H1 (cell line): Measurements from ENCODE around the gene ARHGAP5. TPM values are rescaled to one million over a fixed set of nuclear protein-coding genes. Genes with fewer than 3 reads are reported as not detected.

Experiments
- CTCF ChIA-PET: fragments of 300-600 bp; sonication (Branson Sonifier 250); formaldehyde crosslinking; loops from one replicate; lab custom pipeline; 2021; ENCODE audit not compliant: partially characterized antibody; lab: Charles Lee
- POLR2A ChIA-PET: fragments of 300-600 bp; sonication (Branson Sonifier 250); formaldehyde crosslinking; loops from one replicate; lab custom pipeline; 2021; ENCODE audit warnings: inconsistent platforms; ENCODE audit not compliant: partially characterized antibody; lab: Charles Lee
- DNase-seq, 2 experiments: peaks; one replicate each; pipeline versions ENCODE4 v3.0.0 to v3.0.0-alpha.2; 2010 to 2022; ENCODE audit warnings: low spot score in 2 of 2, low read depth in 1 of 2, mixed read lengths in 1 of 2
- FAIRE-seq: peaks from 2 replicates; lab custom pipeline; 2011; peaks lifted over from hg19 to GRCh38; lab: Jason Lieb, UNC
- H2AFZ ChIP-seq: 2 replicates; pipeline ENCODE4 v1.8.1; 2012; ENCODE audit warnings: low read length, inconsistent platforms
- H2AK5ac ChIP-seq: 2 replicates; pipeline ENCODE4 v1.6.1; 2013; ENCODE audit warnings: low read depth, low read length
- H2BK120ac ChIP-seq: replicated peaks from 2 replicates; pipeline ENCODE3; 2013; ENCODE audit warnings: low read depth, low read length, inconsistent platforms
- H2BK12ac ChIP-seq: 2 replicates; pipeline ENCODE4 v1.6.1; 2013; ENCODE audit warnings: low read depth, low read length
- H2BK15ac ChIP-seq: 2 replicates; pipeline ENCODE4 v1.6.1; 2013; ENCODE audit warnings: low read length
- H2BK20ac ChIP-seq: 2 replicates; pipeline ENCODE4 v1.6.1; 2013; ENCODE audit warnings: low read length
- H2BK5ac ChIP-seq: 2 replicates; pipeline ENCODE4 v1.6.1; 2013; ENCODE audit warnings: low read depth, low read length
- H3K14ac ChIP-seq: 2 replicates; pipeline ENCODE4 v1.6.1; 2013; ENCODE audit warnings: inconsistent platforms; ENCODE audit not compliant: insufficient read length
- H3K18ac ChIP-seq: 2 replicates; pipeline ENCODE4 v1.6.1; 2013; ENCODE audit warnings: low read length; ENCODE audit errors: extremely low read depth
- H3K23ac ChIP-seq: 2 replicates; pipeline ENCODE4 v1.6.1; 2013; ENCODE audit warnings: inconsistent platforms; ENCODE audit not compliant: insufficient read length
- H3K23me2 ChIP-seq: 2 replicates; pipeline ENCODE4 v1.6.1; 2013; ENCODE audit warnings: low read depth, low read length
- H3K27ac ChIP-seq: 2 replicates; pipeline ENCODE4 v1.6.1; 2011; ENCODE audit warnings: low read depth, low read length, inconsistent platforms
- H3K27me3 ChIP-seq, 4 experiments: replicated peaks in 1 of 4; 1 replicate in 1 of 4; 2 replicates in 3 of 4; pipeline versions ENCODE4 v1.6.1 to v1.8.1; 2011 to 2013; ENCODE audit warnings: low read length in 3 of 4, mild to moderate bottlenecking in 3 of 4, inconsistent platforms in 2 of 4, mixed read lengths in 2 of 4, moderate library complexity in 1 of 4; ENCODE audit not compliant: control insufficient read depth in 3 of 4, insufficient read depth in 3 of 4; ENCODE audit errors: extremely low read depth in 1 of 4
- H3K36me3 ChIP-seq, 4 experiments: 2 replicates each; pipeline versions ENCODE4 v1.6.1 to v1.8.1; 2011 to 2013; ENCODE audit warnings: mild to moderate bottlenecking in 4 of 4, low read length in 3 of 4, moderate library complexity in 2 of 4, control low read depth in 1 of 4, inconsistent platforms in 1 of 4; ENCODE audit not compliant: insufficient read depth in 4 of 4, control insufficient read depth in 2 of 4
- H3K4ac ChIP-seq: replicated peaks from 2 replicates; pipeline ENCODE3; 2013; ENCODE audit warnings: low read length, low read depth, mixed read lengths, inconsistent platforms; ENCODE audit not compliant: insufficient read length
- H3K4me1 ChIP-seq, 4 experiments: replicated peaks in 1 of 4; 1 replicate in 1 of 4; 2 replicates in 3 of 4; pipeline versions ENCODE4 v1.6.1 to v1.8.1; 2011 to 2013; ENCODE audit warnings: low read length in 3 of 4, inconsistent platforms in 2 of 4, mixed read lengths in 1 of 4; ENCODE audit not compliant: insufficient read depth in 4 of 4, control insufficient read depth in 3 of 4
- H3K4me2 ChIP-seq, 2 experiments: 2 replicates each; pipeline versions ENCODE4 v1.6.1 to v1.8.1; 2011 to 2013; ENCODE audit warnings: low read depth in 2 of 2, low read length in 2 of 2, control low read depth in 1 of 2, inconsistent platforms in 1 of 2, mild to moderate bottlenecking in 1 of 2; ENCODE audit not compliant: insufficient read depth in 1 of 2
- H3K4me3 ChIP-seq, 4 experiments: fragments of 200-600, 300-600 bp in 1 of 4; sonication (generic), shearing (Covaris generic), sonication (Bioruptor Twin) in 1 of 4; 2 replicates each; pipeline versions ENCODE4 v1.5.1 to v1.8.1; 2011 to 2016; ENCODE audit warnings: low read length in 4 of 4, low read depth in 3 of 4, control low read depth in 2 of 4, inconsistent platforms in 2 of 4, mild to moderate bottlenecking in 2 of 4, mixed read lengths in 1 of 4, moderate library complexity in 1 of 4; ENCODE audit not compliant: insufficient read depth in 2 of 4; ENCODE audit errors: extremely low read depth in 1 of 4
- H3K56ac ChIP-seq: replicated peaks from 2 replicates; pipeline ENCODE3; 2013; ENCODE audit warnings: low read depth, mild to moderate bottlenecking, mixed read lengths, low read length, inconsistent platforms; ENCODE audit not compliant: insufficient read length
- H3K79me1 ChIP-seq: 2 replicates; pipeline ENCODE4 v1.6.1; 2013; ENCODE audit warnings: low read depth, low read length, control low read depth
- H3K79me2 ChIP-seq, 2 experiments: 2 replicates each; pipeline versions ENCODE4 v1.6.1 to v1.8.1; 2012 to 2013; ENCODE audit warnings: low read length in 2 of 2, mild to moderate bottlenecking in 2 of 2, inconsistent platforms in 1 of 2; ENCODE audit not compliant: insufficient read depth in 2 of 2, control insufficient read depth in 1 of 2
- H3K9ac ChIP-seq, 4 experiments: replicated peaks in 1 of 4; 1 replicate in 1 of 4; 2 replicates in 3 of 4; pipeline versions ENCODE4 v1.6.1 to v1.8.1; 2011 to 2013; ENCODE audit warnings: low read depth in 3 of 4, low read length in 3 of 4, control low read depth in 2 of 4, mild to moderate bottlenecking in 2 of 4, moderate library complexity in 2 of 4, inconsistent platforms in 1 of 4; ENCODE audit errors: extremely low read depth in 1 of 4
- H3K9me3 ChIP-seq, 2 experiments: 2 replicates each; pipeline versions ENCODE4 v1.6.1 to v1.8.1; 2012 to 2013; ENCODE audit warnings: mild to moderate bottlenecking in 2 of 2, moderate library complexity in 2 of 2, control low read depth in 1 of 2, inconsistent platforms in 1 of 2, low read depth in 1 of 2, low read length in 1 of 2, mixed read lengths in 1 of 2; ENCODE audit not compliant: insufficient read depth in 2 of 2
- H4K20me1 ChIP-seq, 2 experiments: replicated peaks in 1 of 2; 2 replicates each; pipeline versions ENCODE3 to v1.8.1; 2011 to 2013; ENCODE audit warnings: inconsistent platforms in 2 of 2, low read length in 2 of 2, mild to moderate bottlenecking in 1 of 2; ENCODE audit not compliant: insufficient read depth in 2 of 2, control insufficient read depth in 1 of 2
- H4K5ac ChIP-seq: 2 replicates; pipeline ENCODE4 v1.6.1; 2013; ENCODE audit warnings: low read length, low read depth, mixed read lengths, inconsistent platforms; ENCODE audit not compliant: insufficient read length
- H4K8ac ChIP-seq: 2 replicates; pipeline ENCODE4 v1.8.0; 2013; ENCODE audit warnings: mild to moderate bottlenecking, moderate library complexity, low read length, inconsistent platforms; ENCODE audit not compliant: insufficient read depth; ENCODE audit errors: extremely low read depth
- H4K91ac ChIP-seq: replicated peaks from 2 replicates; pipeline ENCODE3; 2013; ENCODE audit warnings: low read length, mixed read lengths, inconsistent platforms; ENCODE audit not compliant: insufficient read length
- CBX5 ChIP-seq: fragments of 300-800, 300-1000 bp; sonication (generic); IDR thresholded peaks from 2 replicates; pipeline ENCODE4 v1.7.1; 2016; ENCODE audit warnings: antibody characterized with exemption, low read length, low read depth
- KDM4A ChIP-seq: IDR thresholded peaks from one replicate; pipeline ENCODE4 v1.7.1; 2012; ENCODE audit warnings: low read depth, mild to moderate bottlenecking, moderate library complexity, low read length, inconsistent platforms; ENCODE audit not compliant: severe bottlenecking
- NRF1 ChIP-seq: IDR thresholded peaks from 2 replicates; pipeline ENCODE4 v1.6.1; 2011; ENCODE audit warnings: mild to moderate bottlenecking, low read depth, low read length, improper control_type of control experiment
- POU5F1 ChIP-seq: IDR thresholded peaks from 2 replicates; pipeline ENCODE4 v1.6.1; 2011; ENCODE audit warnings: low read depth, mild to moderate bottlenecking, low read length, moderate library complexity
- RBBP5 ChIP-seq: IDR thresholded peaks from 2 replicates; pipeline ENCODE4 v1.7.1; 2012; ENCODE audit warnings: low read depth, mild to moderate bottlenecking, inconsistent platforms, low read length, moderate library complexity, borderline replicate concordance
- RNF2 ChIP-seq: fragments of 200-900, 300-1000 bp; sonication (generic); IDR thresholded peaks from 2 replicates; pipeline ENCODE4 v1.7.1; 2016; ENCODE audit warnings: borderline replicate concordance, low read depth, mild to moderate bottlenecking, antibody characterized with exemption, low read length; ENCODE audit not compliant: poor library complexity, severe bottlenecking; ENCODE audit errors: missing control alignments
- SAP30 ChIP-seq: fragments of 300-600 bp; sonication (generic); IDR thresholded peaks from 2 replicates; pipeline ENCODE4 v1.7.1; 2012; ENCODE audit warnings: low read length, moderate library complexity, mild to moderate bottlenecking, inconsistent platforms; ENCODE audit not compliant: insufficient read depth, insufficient replicate concordance
- TAF1 ChIP-seq: IDR thresholded peaks from 2 replicates; pipeline ENCODE4 v1.6.1; 2011; ENCODE audit warnings: mild to moderate bottlenecking, low read depth, low read length
- TAF7 ChIP-seq: optimal IDR thresholded peaks from 2 replicates; pipeline ENCODE3; 2011; ENCODE audit warnings: low read depth, mild to moderate bottlenecking, inconsistent platforms, low read length, moderate library complexity, borderline replicate concordance
- WGBS, 2 experiments: shearing (Covaris generic) in 1 of 2; methylation state at CpG; one replicate each; pipeline versions ENCODE4 v1.1.6 to v1.1.7; 2013 to 2015; ENCODE audit warnings: low lambda C conversion rate in 2 of 2, mixed read lengths in 2 of 2, inconsistent platforms in 1 of 2, low coverage in 1 of 2, missing lambda C conversion rate in 1 of 2; ENCODE audit not compliant: insufficient replicate concordance in 2 of 2, insufficient coverage in 1 of 2, insufficient read length in 1 of 2; ENCODE audit errors: extremely low coverage in 1 of 2, missing lambda C conversion rate in 1 of 2; 5-methylcytosine and 5-hydroxymethylcytosine counted together
- polyA plus RNA-seq, 7 experiments: library from polyadenylated mRNA; depleted of rRNA in 3 of 7; stranded (reverse) in 5 of 7; unstranded in 2 of 7; fragments of >200 nt in 5 of 7; fragments of 200-250 nt in 2 of 7; gene quantifications; 1 replicate in 5 of 7; 2 replicates in 1 of 7; 4 replicates in 1 of 7; pipeline versions ENCODE4 v1.2.1 to v1.2.3, GENCODE V29; 2011 to 2013; ENCODE audit warnings: missing spikeins in 2 of 7, mixed read lengths in 2 of 7
- total RNA-seq: library from RNA; stranded (reverse); fragmentation: NEBNext Ultra II Directional; extraction: Animal tissue kit (Norgen Biotek cat#: 25700); gene quantifications from 2 replicates; pipeline ENCODE4 v1.2.1, GENCODE V29; 2021
- TF ChIP-seq, protein P1 (sequence below): IDR thresholded peaks from 2 replicates; pipeline ENCODE4 v1.6.1; 2012; ENCODE audit warnings: low read length, inconsistent platforms

Gene ARHGAP5
- total and polyA plus RNA-seq, 2 of the 8 experiments (the other 6 are each of a cell fraction or from before 2014, with no cell fraction given), result 7.8 to 77.3 TPM

DNA sequence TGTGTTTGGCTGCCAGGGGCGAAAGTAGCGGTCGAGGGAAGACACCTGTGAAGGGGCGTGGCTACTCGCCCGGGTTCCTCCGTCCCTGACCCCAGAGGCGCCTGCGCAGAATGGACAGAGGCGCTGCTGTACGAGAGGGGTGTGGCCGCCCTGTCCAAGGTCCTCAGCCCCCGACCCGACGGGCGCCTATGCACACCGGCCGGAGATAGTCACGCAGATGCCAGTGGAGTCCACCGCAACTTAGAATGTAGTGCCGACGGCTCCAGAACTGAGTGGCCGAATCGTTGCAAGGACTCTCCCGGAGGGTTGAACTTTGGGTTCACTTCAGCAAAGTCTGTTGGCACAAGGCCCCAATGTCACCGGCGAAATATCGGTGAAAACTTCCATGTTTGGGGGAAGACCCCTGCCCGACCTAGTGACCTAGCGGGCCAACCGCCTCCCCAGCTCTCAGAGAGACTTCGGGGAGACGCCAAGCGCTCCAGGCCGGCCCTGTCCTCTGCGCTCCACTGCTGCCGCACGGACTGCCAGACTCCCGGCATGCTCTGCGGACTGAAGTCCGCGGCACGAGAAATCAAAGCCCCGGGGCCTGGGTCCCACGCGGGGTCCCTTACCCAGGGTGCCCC, 124.2 kb downstream of the ARHGAP5 start:
- Histone ChIP-seq H3K4me3 (peak overlapping the region; percentile 48 to 93 (median 90)), H4K20me1 (peaks cover 0 to 2% of the 10 kb centered on the region in 2 experiments), H2BK120ac (no peak overlapping the region), H3K4me1 (peaks cover 0 to 4% (median under 1%) of the 10 kb centered on the region in 4 experiments; a peak in 2 of 7 replicates), H4K5ac (no peak overlapping the region), H3K18ac (no peak overlapping the region), H3K23me2 (peaks cover 18% of the 10 kb centered on the region), H2BK15ac (no peak overlapping the region), H3K23ac (no peak overlapping the region), H2AFZ (peak overlapping the region; percentile 95), H3K9ac (no peak overlapping the region; a peak in 1 of 7 replicates), H3K56ac (no peak overlapping the region), H3K27ac (no peak overlapping the region), H4K91ac (no peak overlapping the region), H2BK12ac (no peak overlapping the region), H3K9me3 (no peaks in the 10 kb centered on the region), H3K14ac (no peak overlapping the region), H3K79me1 (no peaks in the 10 kb centered on the region), H2BK20ac (no peak overlapping the region), H2AK5ac (no peak overlapping the region), H4K8ac (no peak overlapping the region), H3K79me2 (no peaks in the 10 kb centered on the region), H3K27me3 (no peaks in the 10 kb centered on the region; a peak in 1 of 7 replicates), H2BK5ac (no peak overlapping the region; the same call in 1 of the 2 replicates), H3K4me2 (peak overlapping the region; percentile 86 to 99), H3K36me3 (no peaks in the 10 kb centered on the region), H3K4ac (no peak overlapping the region)
- no peak for FAIRE-seq
- 2% methylated on average over 46 of the region's 46 CpGs; no CpG with 5 or more reads in 1 of the 2 experiments for WGBS, 2 experiments
- ChIA-PET CTCF (no interaction called here), POLR2A (no interaction called here)
- peak; percentile 77 to 95 for DNase-seq
- TF ChIP-seq KDM4A (peak; percentile 79), TAF1 (peak; percentile 17; the same call in 1 of the 2 replicates), RBBP5 (peak; percentile 61; the same call in 1 of the 2 replicates), SAP30 (peak; percentile 90), CBX5 (no peak), RNF2 (no peak), TAF7 (no peak), POU5F1 (no peak), NRF1 (peak; percentile 54)
- TF ChIP-seq, protein P1, sequence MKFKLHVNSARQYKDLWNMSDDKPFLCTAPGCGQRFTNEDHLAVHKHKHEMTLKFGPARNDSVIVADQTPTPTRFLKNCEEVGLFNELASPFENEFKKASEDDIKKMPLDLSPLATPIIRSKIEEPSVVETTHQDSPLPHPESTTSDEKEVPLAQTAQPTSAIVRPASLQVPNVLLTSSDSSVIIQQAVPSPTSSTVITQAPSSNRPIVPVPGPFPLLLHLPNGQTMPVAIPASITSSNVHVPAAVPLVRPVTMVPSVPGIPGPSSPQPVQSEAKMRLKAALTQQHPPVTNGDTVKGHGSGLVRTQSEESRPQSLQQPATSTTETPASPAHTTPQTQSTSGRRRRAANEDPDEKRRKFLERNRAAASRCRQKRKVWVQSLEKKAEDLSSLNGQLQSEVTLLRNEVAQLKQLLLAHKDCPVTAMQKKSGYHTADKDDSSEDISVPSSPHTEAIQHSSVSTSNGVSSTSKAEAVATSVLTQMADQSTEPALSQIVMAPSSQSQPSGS, result no peak
